ENCODE results near the gene TCIRG1.

The TCIRG1 gene

DNA sequence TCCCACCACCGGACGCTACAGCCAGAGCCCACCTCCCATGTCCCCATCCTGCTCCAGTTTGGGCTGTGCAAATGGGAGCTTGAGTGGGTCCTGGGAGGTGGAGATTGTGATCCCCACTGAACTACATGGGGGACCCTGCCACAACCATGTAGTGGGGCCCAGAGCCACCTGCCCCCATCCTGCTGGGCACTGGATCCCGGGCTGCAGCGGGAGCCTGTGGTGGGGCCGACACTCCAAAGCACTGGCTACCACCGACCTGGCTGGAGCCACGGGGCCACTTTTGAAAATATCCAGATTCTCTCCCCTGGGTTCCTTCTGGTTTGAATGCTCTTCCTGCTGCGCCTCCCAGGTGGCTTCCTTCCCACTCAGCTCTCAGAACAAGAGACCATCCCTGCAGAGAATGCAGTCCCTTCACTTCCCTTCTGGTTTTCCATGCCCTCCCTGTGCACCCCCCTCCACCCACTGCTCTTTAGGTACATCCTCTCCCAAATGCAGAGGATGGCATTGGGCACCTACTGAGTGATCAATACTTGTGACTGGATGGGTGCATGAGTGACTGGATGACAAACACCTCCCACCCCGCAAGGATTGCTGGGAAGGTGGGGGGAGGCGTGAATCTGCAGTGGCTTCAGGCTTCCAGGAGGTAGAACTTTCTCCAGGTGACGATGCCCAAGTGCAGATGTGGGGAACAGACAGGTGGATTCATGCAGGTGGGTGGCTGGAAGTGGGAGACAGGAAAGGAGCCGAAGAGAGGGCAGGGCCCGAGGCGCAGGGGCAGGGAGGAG, 34.1 kb upstream of the TCIRG1 start:
- peak; percentile 20 for DNase-seq

- DNase-seq: no peak
Observed at GRCh38 chr11:68006606-68007166, 32.1 kb upstream of the TCIRG1 start.

DNA sequence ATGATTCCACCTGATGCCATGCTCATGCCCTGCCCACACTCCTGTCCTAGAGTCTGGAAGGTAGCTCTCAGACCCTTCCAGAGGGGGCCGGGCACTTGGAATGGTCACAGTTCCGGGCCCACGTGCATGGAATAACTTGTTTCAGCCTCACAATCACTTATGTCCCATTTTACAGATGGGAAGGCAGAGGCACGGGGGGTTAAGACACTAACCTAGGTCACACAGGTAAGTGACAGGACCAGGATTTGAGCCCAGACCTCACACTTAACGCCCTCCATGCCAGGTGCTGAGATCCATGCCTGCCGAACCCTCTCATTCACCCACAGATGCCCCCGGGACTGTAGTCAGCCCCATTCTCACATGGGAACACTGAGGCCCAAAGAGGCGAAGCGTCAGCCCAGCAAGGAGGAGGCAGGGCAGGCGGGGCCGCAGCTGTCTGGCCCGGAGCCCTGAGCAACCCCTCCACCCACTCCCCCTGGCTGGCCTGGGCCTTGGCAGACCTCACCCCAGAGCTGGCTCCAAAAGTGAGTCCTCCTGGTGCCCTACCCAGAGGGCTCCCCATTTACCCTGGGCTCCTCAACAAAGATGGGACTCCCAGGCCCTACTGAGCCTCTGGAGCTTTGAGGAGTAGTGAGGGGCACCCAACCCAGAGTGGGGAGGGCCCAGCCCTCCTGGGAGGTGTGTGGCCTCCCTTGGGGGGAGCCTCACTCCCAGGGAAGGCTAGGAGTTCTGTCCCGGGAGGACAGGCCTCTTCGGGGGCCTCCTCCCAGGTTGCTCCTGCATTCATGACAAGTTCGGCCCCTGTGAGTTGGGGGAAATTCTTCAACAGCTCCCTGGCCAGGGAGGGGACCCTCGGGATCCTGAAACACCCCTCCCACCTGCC, 31.1 kb upstream of the TCIRG1 start:
- DNase-seq: no peak

GRCh38 chr11:68008381-68009337, 30.2 kb upstream of the TCIRG1 start:
- peak; percentile 39 for DNase-seq

GRCh38 chr11:68009391-68010089, 29.3 kb upstream of the TCIRG1 start:
- DNase-seq: no peak

DNA sequence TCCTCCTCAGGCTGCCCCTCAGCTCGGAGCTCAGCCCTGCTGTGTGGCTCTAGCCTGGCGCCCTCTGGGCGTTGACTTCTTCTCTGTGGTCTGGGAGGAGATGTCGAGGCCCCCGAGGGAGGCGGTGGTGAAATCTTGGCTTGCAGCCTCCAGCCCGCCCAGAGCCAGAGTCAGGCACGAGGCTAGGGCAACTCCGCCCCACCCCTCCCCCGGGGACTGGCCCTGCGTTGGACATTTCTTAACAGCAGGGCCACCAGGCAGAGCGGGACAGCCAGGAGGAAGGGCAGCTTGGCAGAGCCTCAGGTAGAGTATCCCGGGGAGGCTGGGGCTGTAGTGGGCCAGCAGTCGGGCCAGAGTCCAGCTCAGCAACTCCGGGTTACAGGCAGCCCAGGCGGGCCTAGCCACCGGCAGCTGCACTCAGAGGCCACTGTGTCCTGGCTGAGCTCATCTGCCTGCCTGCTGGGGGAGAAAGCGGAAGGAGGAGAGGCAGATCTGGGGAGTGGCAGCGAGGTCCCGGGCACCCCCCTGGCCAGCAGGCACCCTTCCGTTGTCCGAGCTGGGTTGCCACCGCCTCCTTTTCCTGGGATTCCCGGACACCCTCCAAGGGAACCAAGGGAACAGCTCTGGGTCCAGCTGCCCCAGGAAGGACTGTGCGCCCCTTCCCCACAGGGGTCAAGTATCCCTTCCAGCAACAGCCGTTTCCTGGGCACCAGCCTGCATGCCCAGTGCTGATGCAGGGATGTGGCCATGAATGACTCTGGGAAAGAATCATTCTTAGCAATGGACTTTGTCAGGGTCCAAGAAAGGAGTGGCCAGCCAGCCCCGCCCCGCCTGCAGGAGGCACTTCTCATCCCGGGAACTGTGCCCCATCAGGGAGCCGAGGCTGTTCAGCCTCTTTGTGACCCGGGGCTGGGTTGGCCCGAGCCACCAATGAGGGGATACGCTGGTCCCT, 28.5 kb upstream of the TCIRG1 start, which contains the start of gene ALDH3B1:
Gene ALDH3B1, plus strand, starts transcription at position 238 of the 952 bp plus-strand sequence. CDS start 4,971 bp downstream, outside the sequence.
- no peak for DNase-seq

DNA sequence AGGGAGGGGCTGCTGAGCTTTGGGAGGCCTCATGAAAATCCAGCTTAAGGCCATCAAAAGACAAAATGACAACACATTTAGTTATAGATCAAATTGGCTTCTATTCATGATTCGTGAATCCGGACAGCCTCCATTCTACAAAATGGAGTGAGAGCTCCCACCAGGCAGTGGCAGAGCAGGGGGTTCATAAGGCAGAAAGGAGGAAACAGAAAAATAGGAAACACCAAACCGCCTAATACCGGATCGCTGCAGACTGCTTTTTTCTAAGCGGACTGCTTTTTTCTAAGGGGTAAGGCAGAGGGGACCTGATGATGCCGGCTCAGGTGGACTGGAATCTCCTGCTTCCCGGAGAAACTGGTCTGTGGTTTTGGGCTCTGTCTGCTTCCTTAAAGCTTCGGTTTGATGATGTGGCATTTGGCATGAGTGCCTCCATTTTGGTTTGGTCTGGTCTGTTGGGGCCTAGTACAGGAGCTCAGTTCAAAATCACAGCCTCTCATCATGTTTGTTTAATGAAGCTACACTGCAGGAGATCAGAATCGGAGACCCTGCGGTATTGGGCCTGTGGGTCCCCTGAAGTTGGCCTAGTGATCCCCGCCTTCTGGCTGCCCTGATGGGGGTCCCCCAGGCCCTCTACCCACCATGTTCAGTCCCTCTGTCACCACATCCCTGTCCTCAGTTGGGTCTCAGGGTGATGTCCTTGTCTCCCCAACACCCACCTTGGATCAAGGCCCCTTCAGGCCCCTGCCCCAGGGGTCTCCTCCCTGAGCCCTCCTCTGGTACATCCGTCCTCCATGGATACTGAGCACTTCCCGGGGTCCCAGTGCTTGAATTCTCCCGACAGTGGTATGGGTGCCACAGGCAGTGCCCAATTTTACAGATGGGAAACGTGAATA, 27.5 kb upstream of the TCIRG1 start:
- DNase-seq: no peak

DNA sequence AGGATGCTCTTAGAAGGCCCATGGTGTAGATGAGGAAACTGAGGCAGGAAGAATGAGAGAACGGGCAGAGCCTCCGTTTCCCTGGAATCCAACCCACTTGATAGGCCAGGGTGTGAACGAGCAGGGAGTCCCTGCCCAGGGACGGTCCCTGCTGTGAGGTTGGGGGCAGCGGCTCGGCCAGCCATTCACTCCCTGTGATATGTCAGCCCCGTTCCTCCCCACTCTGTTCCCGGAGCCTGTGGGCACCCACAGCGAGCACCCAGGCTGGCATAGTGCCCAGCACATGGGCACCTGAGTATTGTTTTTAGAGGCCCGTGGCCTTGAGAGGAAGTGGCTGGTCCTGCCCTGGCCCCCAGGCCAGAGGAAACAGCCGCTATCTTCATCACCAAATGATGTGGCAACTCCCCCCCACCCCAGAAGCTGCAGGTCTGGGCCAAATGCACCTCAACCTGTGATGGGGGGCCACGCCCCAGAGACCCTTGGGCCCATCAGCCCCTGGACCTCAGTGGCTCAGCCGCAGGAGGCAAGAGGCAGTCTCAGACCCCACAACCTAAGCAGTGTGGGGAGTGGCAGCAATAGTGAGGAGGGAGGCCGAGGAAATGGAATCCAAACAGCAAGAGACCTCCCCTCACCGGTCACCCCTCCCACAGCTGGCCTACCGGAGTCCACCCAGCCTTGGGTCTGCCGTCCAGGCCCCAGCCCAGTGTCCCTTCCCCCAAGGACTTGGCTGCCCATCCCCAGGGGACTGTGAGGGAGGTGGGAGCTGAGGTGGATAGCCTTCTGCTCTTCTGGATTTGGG, 26.6 kb upstream of the TCIRG1 start:
- DNase-seq: no peak

GRCh38 chr11:68012843-68013610, 25.8 kb upstream of the TCIRG1 start:
- DNase-seq: no peak

DNA sequence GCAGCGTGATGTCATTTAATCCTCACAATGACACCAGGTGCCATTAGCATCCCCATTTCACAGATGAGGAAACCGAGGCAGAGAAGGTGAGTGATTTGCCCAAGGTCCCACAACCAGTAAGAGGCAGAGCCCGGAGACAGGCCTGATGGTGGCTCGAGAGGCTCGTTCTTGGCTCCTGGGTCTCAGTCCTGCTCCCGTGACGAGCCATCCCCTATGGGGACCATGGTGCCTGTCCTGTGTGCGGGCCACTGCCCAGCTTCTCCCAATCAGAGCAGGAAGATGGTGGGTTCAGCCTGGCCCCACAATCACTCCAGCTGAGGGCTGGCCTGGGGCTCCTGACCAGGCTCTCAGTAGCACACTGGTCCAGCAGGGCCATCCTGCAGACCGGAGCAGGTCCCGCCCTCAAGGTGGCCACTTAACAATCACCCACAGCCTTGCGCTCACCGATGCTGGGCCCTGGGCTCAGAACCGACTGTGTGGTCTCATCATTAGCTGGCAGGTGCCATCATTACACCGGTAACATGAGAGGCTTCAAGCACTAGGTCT, 25.1 kb upstream of the TCIRG1 start:
- peak; percentile 55 for DNase-seq

DNA sequence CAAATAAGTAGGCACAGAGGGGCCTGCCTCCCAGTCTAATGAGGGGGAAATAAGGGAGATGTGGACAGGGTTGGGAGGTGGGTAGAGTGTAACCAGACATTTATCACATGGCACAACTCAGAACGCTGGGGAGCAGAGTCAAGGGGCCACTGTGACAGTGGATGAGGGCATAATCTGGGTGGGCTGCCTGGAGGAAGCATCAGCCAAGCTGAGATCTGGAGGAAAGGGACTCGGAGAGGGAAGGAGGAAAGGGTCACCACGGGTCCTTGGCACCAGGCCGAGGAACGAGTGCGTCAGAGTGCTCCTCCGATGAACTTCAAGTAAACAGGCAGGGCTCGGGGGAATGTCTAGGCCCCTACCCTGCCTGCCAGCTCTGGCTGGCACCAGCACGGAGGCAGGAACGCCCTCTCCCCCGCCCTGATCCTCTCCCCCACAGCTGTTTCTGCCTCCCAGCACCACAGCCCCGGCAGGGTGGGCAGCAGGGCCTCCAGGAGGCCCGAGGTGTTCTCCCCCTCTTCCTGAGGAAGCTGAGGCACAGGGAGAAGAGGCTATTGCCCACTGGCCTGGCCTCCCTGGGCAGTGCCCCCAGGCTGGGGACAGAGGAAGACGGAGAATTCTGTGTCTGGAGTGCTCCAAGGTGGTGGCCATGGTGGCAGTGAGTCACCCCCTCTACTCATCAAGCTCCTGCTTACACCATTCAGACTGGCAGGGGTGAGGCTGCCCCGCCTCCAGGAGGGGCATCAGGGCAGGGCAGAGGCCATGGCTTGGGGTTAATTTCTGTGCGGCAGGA, 24.5 kb upstream of the TCIRG1 start:
- peak; percentile 28 for DNase-seq

GRCh38 chr11:68014947-68015447, 23.8 kb upstream of the TCIRG1 start:
- no peak for DNase-seq

GRCh38 chr11:68015467-68015866, 23.4 kb upstream of the TCIRG1 start:
- DNase-seq: no peak

DNA sequence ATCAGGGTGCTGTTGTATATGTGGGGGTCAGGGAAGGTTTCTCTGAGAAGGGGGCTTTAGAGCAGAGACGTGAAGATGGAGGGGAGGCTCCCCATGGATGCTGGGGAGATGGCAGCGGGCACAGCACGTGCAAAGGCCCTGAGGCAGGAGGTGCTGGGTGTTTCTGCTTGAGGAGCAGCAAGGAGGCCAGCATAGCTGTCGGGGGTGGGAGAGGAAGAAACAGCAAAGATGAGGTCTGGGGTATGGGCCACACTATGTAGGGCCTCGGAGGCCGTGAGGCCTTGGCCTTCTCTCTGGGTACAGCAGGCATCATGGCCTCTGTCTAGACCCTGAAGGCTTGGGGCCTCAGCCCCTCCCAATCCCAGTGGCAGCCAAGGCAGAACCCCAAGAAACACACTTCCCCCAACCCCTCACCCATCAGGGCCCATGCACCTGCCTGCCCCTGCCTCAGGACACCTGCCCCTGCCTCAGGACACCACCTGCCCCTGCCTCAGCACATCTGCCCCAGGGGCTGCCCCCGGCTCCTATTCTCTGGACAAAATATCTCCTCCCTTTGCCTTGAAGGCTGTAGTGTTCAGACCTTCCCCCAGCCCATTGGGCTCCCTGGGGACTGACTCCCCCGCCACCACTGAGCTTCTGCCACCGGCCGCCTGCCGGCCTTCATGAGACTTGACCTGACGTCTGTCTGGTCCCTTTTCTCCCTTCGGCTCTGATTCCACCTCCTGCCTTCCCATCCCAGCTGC, 22.5 kb upstream of the TCIRG1 start:
- no peak for DNase-seq

All from NCI-H510A treated with DMSO at 0.1 percent for 48 hours (cell line).